Stimulated activated CD4-positive, alpha-beta T cell treated with anti-CD3 and anti-CD28 coated beads, TNF-alpha, amount 100 ng/mL, for 24 hours (primary cell): Measurements from ENCODE around the gene PKNOX2.

Experiments used
- DNase-seq, 3 experiments: peaks; one replicate each; pipeline ENCODE4 v3.0.0-alpha.2; 2020; ENCODE audit warnings: low read depth in 3 of 3

PKNOX2 gene

GRCh38 chr11:125314276-125315078 lies 149.9 kb downstream of the PKNOX2 start:
- no peak for DNase-seq

GRCh38 chr11:125315079-125315740 lies 150.7 kb downstream of the PKNOX2 start:
- no peak for DNase-seq

GRCh38 chr11:125317416-125317815 lies 152.9 kb downstream of the PKNOX2 start:
- no peak for DNase-seq

- no peak for DNase-seq
These were observed 155.1 kb downstream of the PKNOX2 start for GRCh38 chr11:125319649-125320048.

- no peak for DNase-seq
These were observed 156.0 kb downstream of the PKNOX2 start for GRCh38 chr11:125320347-125321076.

- DNase-seq: no peak
These were observed 157.7 kb downstream of the PKNOX2 start for GRCh38 chr11:125322289-125322688.

GRCh38 chr11:125325196-125325595 lies 160.6 kb downstream of the PKNOX2 start:
- no peak for DNase-seq

GRCh38 chr11:125326126-125326525 lies 161.6 kb downstream of the PKNOX2 start:
- DNase-seq: no peak

- no peak for DNase-seq
These were observed 163.1 kb downstream of the PKNOX2 start for GRCh38 chr11:125327518-125328224.

- no peak for DNase-seq
These were observed 163.7 kb downstream of the PKNOX2 start for GRCh38 chr11:125328225-125328580.

- DNase-seq: no peak
These were observed 165.2 kb downstream of the PKNOX2 start for GRCh38 chr11:125329786-125330185.

GRCh38 chr11:125330462-125331325 lies 166.1 kb downstream of the PKNOX2 start:
- no peak for DNase-seq

- no peak for DNase-seq
These were observed 166.9 kb downstream of the PKNOX2 start for GRCh38 chr11:125331357-125332035.

- DNase-seq: no peak
These were observed 168.3 kb downstream of the PKNOX2 start for GRCh38 chr11:125332821-125333220.

GRCh38 chr11:125333354-125334073 lies 169.0 kb downstream of the PKNOX2 start:
- no peak for DNase-seq

- no peak for DNase-seq
These were observed 170.6 kb downstream of the PKNOX2 start for GRCh38 chr11:125335106-125335505.

- DNase-seq: no peak
These were observed 173.6 kb downstream of the PKNOX2 start for GRCh38 chr11:125337836-125338834.
